Hippocampal formation (tissue), 2 donors: ENCODE measurements around the gene PKP2.

Experiments used
- DNase-seq, 2 donors: peaks; one replicate each; lab custom pipeline; 2025; lab: John Stamatoyannopoulos, UW

Gene PKP2

GRCh38 chr12:32896432-32897280, at the start of gene PKP2:
TSS of gene PKP2 (minus strand) at chr12:32896777. CDS start at chr12:32896731, 46 bp downstream.
- DNase-seq: peak in 1 of 2 donors; percentile 13

GRCh38 chr12:32944195-32944594, 47.6 kb upstream of the PKP2 start:
- no peak for DNase-seq

- no peak for DNase-seq
Observed at GRCh38 chr12:32939801-32940200, 43.2 kb upstream of the PKP2 start.

GRCh38 chr12:32926963-32927362, 30.4 kb upstream of the PKP2 start:
- DNase-seq: no peak

GRCh38 chr12:32926356-32926755, 29.8 kb upstream of the PKP2 start:
- no peak for DNase-seq

GRCh38 chr12:32922546-32923297, 26.1 kb upstream of the PKP2 start:
- DNase-seq: no peak

- DNase-seq: no peak
Observed at GRCh38 chr12:32921397-32921796, 24.8 kb upstream of the PKP2 start.

GRCh38 chr12:32920506-32921085, 24.0 kb upstream of the PKP2 start:
- no peak for DNase-seq

GRCh38 chr12:32918890-32919801, 22.6 kb upstream of the PKP2 start:
- DNase-seq: peak in 1 of 2 donors; percentile 52

- DNase-seq: no peak
Observed at GRCh38 chr12:32917094-32917611, 20.6 kb upstream of the PKP2 start.

- no peak for DNase-seq
Observed at GRCh38 chr12:32907898-32908476, 11.4 kb upstream of the PKP2 start.

- DNase-seq: no peak
Observed at GRCh38 chr12:32907166-32907565, 10.6 kb upstream of the PKP2 start.

- DNase-seq: no peak
Observed at GRCh38 chr12:32906399-32907165, 10.0 kb upstream of the PKP2 start.

GRCh38 chr12:32903763-32904162, 7.2 kb upstream of the PKP2 start:
- DNase-seq: no peak

- no peak for DNase-seq
Observed at GRCh38 chr12:32903318-32903717, 6.7 kb upstream of the PKP2 start.

GRCh38 chr12:32902287-32902997, 5.9 kb upstream of the PKP2 start:
- DNase-seq: no peak

GRCh38 chr12:32901553-32901952, 5.0 kb upstream of the PKP2 start:
- DNase-seq: no peak

GRCh38 chr12:32897687-32898573, 1.4 kb upstream of the PKP2 start:
- no peak for DNase-seq

- peak in 1 of 2 donors; percentile 20 for DNase-seq
Observed at GRCh38 chr12:32897281-32897610, 669 bp upstream of the PKP2 start.
